CD4-positive, alpha-beta T cell treated with Interleukin-21 for 1 hour (primary cell): ENCODE measurements around the gene HSPA1A.
"Not testable (repeated sequence)": the region's sequence is repeated elsewhere in the genome, so short reads cannot be mapped to it uniquely, and the experiment has no call there.

Experiments
- DNase-seq: peaks from one replicate; pipeline ENCODE4 v3.0.0-alpha.2; 2020

HSPA1A gene

GRCh38 chr6:31813465-31813849, 1.9 kb upstream of the HSPA1A start:
- DNase-seq, result no peak

- peak; percentile 79 for DNase-seq
These were observed 692 bp upstream of the HSPA1A start for GRCh38 chr6:31814677-31815024.

- peak; percentile 63 for DNase-seq
These were observed 2.0 kb downstream of the HSPA1A start for GRCh38 chr6:31817133-31817928.

GRCh38 chr6:31817929-31818511, 2.7 kb downstream of the HSPA1A start:
- DNase-seq, result peak; percentile 29

GRCh38 chr6:31819871-31820299, 4.5 kb downstream of the HSPA1A start:
- no peak for DNase-seq

- DNase-seq, result not testable (repeated sequence)
These were observed 5.1 kb downstream of the HSPA1A start for GRCh38 chr6:31820399-31820798.

GRCh38 chr6:31821301-31822035, 6.1 kb downstream of the HSPA1A start:
- no peak for DNase-seq

- peak; percentile 80 for DNase-seq
These were observed 6.9 kb downstream of the HSPA1A start for GRCh38 chr6:31822036-31822821.

- not testable (repeated sequence) for DNase-seq
These were observed 8.4 kb downstream of the HSPA1A start for GRCh38 chr6:31823592-31824196.

GRCh38 chr6:31825553-31825952, 10.2 kb downstream of the HSPA1A start:
- no peak for DNase-seq

GRCh38 chr6:31826793-31827285, 11.5 kb downstream of the HSPA1A start:
- no peak for DNase-seq

- peak; percentile 93 for DNase-seq
These were observed 12.1 kb downstream of the HSPA1A start, which contains the start of gene HSPA1B for GRCh38 chr6:31827286-31828079. Gene HSPA1B (plus strand): TSS chr6:31827738. CDS start chr6:31827951, 213 bp downstream.

GRCh38 chr6:31829633-31830283, 14.4 kb downstream of the HSPA1A start:
- peak; percentile 68 for DNase-seq

- no peak for DNase-seq
These were observed 15.6 kb downstream of the HSPA1A start for GRCh38 chr6:31830886-31831335.

- DNase-seq, result no peak
These were observed 16.2 kb downstream of the HSPA1A start for GRCh38 chr6:31831350-31832215.

- DNase-seq, result peak; percentile 85
These were observed 19.3 kb downstream of the HSPA1A start for GRCh38 chr6:31834367-31835250.

- DNase-seq, result no peak
These were observed 20.7 kb downstream of the HSPA1A start for GRCh38 chr6:31836047-31836473.
